ENCODE measurements around the gene DUSP28.

Gene DUSP28

GRCh38 chr2:240573516-240574385 lies 13.6 kb downstream of the DUSP28 start:
- no peak for DNase-seq

DNA sequence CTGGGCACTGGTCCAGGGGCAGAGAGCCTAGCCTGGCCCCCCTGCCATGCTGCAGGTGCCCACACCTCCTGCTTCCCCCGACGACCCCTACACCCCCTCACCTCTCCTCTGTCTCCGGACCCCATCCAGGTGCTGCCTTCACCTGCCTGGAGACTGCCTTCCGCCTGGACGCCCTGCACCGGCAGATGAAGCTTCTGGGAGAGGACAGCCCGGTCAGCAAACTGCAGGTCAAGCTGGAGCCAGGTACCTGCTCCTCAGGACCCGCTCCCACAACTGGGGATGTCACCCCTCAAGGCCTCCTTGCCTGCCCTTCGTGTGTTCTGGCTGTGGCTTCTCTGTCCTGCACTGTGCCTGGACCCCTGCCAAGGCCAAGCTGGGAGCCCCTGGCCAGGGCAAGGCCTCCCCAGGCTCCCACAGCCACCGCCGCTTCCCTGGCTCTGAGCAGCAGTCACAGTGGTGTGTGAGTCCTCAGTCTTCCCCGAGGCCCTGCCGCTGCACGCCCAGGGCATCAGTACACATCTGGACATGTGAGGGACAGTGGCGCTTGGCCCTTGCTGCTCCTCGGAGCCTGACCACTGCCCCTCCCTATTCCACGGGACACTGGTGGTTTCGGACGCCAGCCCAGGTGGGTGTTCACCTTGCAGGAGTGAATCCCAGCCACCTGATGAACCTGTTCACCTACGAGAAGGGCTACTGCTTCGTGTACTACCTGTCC lies 14.4 kb downstream of the DUSP28 start:
- DNase-seq = no peak

DNA sequence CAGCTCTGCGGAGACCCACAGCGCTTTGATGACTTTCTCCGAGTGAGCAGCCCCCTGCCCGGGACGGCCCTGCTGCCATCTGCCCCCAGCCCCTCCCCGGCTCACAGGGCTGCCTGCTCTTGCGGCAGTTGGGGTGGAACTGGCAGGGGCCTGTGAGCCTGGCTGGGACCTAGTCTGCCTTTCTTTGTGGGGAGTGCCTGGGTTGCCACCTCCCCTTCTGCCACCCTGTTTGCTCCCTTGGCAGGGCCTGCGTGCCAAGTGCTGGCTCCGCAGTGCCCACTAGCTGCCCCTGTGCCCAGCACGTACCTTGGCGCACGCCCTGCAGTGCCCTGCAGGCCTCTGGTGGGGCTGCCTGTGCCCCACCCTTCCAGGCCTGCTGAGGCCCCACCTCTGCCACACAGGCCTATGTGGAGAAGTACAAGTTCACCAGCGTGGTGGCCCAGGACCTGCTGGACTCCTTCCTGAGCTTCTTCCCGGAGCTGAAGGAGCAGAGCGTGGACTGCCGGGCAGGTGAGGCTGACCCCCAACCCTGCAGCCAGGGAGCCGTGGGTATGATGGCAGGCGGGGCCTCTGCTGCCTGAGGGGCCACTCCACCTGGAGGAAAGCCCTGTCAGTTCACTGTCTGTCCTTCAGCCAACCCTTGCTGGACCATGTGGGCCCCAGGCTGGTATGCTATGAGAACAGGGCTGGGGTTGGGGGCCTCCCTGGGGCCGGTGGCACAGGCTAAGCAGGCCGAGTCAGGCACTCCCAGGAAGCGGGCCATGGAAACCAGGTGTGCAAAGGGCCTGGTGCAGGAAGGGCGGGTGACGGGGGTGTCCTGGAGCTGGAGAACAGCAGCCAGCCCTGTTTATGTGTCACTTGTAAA lies 15.2 kb downstream of the DUSP28 start:
- no peak for DNase-seq

DNA sequence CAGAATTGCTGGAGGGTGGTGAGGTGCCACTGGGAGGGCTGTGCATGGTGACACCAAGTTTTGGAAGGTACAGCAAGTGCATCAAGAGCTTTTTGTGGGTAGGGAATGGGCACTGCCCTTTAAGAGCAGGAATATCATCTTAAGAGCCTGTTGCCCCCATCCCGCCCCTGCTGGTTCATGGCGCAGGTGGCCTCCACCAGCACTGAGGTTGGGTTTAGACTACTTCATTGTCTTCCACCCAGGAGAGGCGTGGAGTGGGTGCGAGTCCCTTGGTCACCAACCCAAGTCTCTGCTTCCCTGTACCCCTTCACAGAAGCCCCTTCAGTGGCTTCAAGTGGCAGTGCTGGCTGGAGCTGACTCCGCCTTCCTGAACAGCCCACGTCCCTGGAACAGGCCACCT lies 15.9 kb downstream of the DUSP28 start:
- DNase-seq = no peak

DNA sequence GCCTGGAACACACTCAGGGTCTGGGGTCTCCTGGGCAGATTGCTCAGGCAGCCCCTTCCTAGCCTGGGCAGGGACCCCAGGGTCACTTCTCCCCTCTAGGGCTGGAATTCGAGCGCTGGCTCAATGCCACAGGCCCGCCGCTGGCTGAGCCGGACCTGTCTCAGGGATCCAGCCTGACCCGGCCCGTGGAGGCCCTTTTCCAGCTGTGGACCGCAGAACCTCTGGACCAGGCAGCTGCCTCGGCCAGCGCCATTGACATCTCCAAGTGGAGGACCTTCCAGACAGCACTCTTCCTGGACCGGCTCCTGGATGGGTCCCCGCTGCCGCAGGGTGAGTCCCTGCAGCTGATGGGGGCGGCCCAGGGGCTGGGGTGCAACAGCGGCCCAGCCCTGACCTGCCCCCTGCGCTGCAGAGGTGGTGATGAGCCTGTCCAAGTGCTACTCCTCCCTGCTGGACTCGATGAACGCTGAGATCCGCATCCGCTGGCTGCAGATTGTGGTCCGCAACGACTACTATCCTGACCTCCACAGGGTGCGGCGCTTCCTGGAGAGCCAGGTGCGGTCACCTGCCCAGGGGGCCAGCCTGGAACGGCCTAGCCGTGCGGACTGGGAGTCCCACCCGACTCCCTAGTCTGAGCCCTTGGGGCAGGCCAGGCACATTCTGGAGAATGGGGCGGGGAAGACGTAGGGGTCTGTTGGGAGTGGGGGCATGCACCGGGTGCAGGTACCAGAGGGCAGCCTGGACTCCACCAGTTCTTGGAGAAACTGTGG lies 16.5 kb downstream of the DUSP28 start:
- DNase-seq = no peak

GRCh38 chr2:240577281-240578109 lies 17.3 kb downstream of the DUSP28 start:
- no peak for DNase-seq

DNA sequence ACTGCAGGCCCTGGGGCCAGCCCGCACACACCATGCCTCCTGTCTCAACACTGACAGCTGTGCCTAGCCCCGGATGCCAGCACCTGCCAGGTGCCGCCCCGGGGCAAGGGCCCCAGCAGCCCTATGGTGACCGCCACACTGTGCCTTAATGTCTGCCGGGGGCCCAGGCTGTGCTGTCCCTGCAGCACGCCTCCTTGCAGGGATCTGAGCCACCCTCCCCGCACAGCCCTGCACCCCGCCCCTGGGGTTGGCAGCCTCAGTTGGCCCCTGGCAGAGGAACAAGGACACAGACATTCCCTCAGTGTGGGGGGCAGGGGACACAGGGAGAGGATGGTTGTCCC lies 17.9 kb downstream of the DUSP28 start:
- no peak for DNase-seq

DNA sequence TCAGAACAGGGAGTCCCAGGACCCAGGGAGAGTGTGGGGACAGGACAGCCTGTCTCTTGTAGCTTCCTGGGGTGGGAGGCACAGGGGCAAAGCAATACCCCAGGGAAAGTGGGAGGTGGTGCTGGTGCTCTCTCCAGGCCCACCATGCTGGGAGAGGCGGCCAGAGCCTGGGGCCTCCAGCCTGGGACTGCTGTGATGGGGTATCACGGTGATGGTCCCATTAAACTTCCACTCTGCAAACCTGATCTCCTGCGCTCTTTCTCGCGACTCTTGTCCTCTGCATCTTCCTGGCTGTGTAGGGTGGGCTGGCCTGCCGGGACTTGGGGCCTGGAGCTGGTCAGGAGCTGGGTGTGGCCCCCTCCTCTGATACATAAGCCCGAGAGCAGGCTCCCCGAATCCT lies 18.3 kb downstream of the DUSP28 start:
- no peak for DNase-seq

DNA sequence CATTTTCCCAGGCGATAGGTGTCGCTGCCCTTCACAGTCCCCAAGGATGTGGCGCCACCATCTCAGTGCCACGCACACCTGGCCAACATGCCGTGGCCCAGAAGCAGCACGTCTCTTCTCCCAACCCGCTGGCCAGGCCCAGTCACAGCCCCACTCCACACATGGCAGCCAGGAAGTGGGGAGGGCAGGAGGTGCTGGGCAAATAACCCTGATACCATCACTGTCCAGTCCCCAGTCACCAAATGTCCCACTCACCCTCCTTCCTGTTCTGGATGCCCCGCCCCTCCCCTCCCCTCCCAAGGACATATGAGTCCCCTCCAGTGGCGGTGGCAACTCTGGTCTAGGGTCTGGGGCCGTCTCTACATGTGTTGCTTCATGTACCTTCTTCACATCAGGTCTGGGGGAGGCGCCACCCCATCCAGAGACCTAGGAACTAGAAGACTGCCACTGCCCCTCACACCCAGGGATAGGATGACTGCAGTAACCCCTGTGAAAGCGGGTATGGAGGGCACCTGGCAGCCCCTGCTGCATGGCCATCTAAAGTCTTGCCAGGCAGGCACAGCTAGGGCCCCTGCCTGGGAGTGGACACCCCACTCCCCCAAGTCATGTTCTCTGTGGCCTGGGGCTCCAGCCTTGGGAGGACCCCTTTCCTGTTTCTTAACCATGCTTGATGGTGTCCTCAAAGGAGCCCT lies 19.1 kb downstream of the DUSP28 start:
- peak; percentile 5 for DNase-seq

GRCh38 chr2:240579771-240580614 lies 19.8 kb downstream of the DUSP28 start:
- no peak for DNase-seq

- no peak for DNase-seq
Measured at GRCh38 chr2:240581811-240582210, 21.7 kb downstream of the DUSP28 start.

DNA sequence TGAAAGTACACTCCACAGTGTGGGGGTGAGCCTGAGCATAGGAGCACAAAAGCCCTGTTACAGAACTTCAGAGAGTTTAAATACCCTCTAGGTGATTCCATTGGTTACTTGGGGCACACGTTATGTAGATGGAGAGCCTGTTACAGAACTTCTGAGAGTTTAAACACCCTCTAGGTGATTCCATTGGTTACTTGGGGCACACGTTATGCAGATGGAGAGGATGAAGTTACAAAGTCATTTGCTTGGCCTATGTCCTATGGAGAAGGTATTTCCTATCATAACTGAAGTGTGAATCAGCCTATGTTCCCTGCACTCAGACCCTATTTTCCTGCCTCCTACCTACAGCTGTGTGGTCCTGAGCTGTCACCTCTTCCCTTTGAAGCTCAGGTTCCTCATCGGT lies 22.6 kb downstream of the DUSP28 start:
- no peak for DNase-seq

DNA sequence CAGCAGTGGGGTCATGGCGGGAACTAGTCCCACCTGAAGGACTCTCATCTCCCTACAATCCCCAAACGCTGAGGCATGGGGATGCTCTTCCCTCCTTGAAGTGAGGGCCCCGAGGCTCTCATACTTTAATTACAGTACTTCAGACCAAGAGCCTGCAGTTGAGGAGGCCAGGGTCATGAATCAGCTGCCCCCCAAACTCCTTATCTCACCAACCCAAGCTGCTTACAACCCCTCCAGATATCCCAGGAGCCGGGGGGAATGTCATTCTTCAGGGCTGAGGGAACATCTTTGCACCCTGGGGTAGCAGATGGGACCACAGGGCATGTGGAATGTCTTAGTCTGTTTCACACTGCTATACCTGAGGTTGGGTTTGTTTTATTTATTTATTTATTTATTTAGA lies 23.6 kb downstream of the DUSP28 start:
- no peak for DNase-seq

- DNase-seq = peak; percentile 92
Measured at GRCh38 chr2:240584486-240585031, 24.4 kb downstream of the DUSP28 start.

DNA sequence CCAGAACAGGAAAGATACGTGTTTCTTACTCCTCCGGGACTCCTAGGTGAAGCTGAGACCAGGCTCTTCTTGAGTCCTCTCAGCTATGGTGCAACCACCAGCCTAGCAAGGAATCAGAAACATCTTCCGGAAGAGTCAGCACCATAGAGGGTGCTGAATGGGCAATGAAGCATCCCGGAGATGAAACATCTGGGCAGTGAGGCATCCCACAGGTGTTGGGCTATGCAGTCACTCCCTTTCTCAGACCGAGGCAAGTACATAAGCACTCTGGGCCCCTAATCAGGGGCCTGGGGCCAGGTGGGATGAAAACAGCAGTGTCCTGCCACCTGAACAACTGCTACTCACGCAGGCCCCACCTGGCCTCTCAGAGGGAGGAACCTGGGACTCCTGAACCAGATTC lies 24.9 kb downstream of the DUSP28 start:
- no peak for DNase-seq

DNA sequence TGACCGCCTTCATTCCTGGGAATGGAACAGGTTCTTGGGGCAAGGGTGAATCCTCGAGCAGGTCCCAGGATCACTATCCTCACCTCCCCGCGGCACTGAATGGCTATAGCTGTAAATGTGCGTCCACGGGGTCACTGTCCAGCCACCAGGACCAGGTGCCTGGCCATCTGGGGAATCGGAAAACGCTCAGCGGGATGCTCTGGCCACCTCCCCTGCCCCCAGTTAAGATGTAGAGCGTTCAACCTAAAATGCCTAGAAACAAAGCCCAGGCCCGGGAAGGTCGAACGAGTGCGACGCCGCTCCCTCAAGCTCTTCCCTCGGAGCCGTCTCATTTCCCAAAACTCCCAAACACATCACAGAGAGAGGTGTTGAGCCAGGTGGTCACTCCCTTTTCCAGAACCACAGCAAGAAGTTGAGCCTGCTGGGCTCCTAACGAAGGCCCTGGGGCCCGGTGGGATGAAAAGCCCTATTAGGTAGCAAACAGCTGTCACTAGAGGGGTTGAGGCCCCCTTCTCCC lies 25.6 kb downstream of the DUSP28 start:
- DNase-seq = no peak

DNA sequence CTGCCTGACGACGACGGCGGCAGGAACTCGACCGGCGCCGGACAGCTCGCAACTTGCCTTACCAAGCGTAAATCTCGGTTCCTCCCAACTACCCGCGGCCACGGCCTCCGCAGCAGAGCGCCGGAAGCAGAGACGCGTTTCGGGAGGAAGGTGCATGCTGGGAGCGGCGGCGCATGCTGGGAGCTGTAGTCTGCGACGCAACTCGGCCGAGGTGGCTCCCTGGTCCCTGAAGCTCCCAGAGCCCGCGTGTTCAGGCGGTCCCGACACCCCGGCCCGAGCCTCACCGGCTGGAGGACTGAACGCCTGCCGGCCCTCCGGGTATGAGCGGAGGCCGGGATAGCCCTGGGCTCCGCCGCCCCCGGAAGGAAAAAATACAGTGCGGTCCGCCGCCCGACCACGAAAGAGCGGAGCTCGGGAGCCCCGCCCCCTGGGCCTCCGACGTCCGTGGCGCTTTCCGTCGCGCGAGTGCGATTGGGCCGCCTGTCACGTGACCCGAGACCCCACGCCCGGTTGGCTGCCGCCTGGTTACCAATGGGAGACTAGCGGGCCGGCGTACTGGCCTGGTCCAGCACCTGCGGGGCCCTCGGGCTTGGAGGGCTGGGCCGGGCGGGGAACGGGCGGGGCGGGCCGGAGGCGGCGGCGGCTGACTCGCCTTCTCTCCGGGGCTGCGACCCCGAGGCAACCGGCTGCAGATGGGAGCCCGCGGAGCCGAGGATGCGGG lies 26.2 kb downstream of the DUSP28 start, which contains the start of gene CAPN10:
Gene CAPN10 (plus strand): TSS at position 537 of the 721 bp plus-strand sequence. CDS start 178 bp downstream, at position 715.
- peak; percentile 97 for DNase-seq

DNA sequence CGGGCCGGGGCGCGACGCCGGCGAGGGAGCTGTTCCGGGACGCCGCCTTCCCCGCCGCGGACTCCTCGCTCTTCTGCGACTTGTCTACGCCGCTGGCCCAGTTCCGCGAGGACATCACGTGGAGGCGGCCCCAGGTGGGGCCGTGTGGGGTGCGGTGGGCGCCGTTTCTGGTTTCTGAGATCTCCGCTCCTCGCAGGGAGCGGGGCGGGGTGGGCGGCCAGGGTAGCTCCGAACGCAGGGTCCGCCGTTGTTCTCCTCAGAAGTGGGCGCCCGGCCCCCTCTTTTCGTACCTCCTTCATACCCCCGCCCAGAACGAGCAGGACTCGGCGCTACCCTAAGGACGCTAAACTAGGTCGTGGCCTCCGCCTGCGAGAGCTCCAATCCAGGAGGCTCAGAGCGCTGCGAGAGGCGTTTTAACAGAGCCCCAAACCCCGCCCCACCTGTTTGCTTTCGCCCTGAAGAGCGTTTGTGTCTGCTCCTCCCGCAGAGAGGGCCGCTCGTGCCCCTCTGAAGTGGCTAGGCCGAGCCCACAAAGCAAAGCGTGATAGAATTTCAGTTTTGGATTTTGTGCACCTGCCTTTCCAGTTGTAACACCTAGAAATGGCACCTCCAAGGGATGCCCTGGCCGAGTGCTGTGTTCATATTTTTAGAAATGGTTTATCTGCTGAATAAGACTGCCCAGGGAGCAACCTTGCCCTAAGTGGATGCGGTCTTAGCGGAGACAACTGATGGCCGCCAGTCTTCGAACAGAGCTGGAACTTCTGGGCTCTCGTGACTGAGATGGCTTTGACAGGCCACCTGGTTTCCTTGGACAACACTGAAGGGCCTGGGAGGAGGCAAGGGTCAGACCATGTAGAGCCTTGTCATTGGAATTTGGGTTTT lies 27.0 kb downstream of the DUSP28 start:
- DNase-seq = peak; percentile 20
